HG03066 (cell line): ENCODE measurements around the gene ARID1B.
A peak's percentile ranks its signal among the peaks of the same experiment; 100 is the strongest.

Experiments
- ATAC-seq: cut with Tn5 transposase; IDR thresholded peaks from one replicate; pipeline ENCODE4 v1.9.1; 2021; ENCODE audit warnings: low read depth; ENCODE audit not compliant: unreplicated experiment

The ARID1B gene

DNA sequence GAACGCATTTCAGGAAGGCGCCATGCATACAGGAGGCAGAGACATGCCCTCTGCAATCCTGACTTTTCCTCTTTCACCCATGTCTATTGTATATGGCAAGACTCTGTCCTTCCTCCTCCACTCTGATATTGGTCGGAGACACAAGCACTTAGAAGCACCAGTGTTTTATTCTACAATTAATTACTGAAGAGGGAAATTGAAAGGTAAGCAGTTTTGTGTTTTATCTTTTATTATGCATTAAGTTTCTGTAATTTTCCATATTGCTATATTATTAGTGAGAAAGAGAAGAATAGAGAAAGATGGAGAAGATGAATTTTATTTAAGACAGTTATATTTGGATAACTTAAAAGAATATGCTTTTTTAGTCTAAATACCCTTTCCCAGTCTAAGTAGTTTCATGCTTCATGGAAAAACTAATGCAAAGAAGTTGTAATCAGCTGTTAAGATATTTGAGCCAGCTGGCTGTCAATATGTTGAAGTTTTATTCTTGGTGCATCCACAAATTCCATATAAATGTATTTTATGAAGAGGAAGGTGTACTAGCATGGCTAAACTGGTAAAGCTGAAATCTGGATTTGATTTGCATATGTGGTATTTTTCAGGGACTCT, 13.6 kb downstream of the ARID1B start:
- ATAC-seq: no peak

DNA sequence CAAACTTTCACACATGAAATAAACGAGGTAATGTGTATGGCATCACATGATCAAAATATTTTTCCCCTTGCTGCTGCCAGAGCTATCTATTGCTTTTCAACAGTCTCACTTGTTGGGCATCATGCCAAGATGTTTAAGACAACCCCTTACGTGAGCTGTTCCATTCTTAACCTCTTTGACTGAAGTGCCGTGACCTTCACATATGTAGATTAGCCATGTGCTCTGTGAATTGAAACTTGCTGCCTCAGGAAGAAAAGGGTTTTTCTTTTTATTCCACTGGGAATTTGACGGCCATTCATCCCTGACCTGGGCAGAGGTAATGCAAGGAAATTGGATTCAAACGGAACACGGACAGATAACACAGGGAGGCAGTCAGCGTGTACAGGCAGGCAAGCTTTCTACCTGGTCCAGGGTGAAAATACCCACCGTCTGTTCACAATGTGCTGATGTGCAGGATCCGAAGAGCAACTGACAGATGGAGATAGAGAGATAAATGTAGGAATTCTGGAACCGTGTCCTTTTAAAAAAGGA, 14.2 kb downstream of the ARID1B start:
- ATAC-seq: peak; percentile 56

GRCh38 chr6:156793200-156793599, 16.0 kb downstream of the ARID1B start:
- no peak for ATAC-seq

DNA sequence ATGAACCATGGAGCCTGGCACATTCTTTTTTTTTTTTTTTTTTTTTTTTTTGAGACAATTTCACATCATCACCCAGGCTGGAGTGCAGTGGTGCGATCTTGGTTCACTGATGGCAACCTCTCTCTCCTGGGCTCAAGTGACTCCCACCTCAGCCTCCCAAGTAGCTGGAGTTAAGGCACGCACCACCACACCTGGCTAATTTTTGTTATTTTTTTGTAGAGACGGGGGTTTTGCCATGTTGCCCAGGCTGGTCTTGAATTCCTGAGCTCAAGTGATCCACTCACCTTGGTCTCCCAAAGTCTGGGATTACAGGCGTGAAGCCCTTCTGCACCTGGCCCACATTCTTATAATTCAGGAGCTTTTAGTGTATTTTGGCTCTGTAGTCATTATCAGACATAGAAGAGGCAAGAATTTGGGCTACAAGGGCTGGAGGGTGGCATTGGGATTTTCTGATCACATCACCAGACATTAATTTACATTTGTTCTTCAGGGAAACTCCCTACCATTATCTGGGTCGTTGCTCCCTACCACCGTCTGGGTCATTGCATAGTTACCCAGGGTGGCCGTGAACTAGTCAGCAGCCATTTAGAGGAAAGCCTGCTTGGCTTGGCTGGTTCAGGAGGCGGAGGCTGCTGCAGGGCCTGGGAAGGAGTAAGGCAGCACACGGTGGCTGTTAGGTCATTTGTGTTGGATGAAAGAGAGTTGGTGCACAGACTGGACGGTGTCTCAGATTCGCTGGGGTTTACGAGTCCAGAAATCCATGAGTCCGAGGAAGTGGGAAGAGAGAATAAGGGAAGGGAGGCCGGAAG, 17.6 kb downstream of the ARID1B start:
- no peak for ATAC-seq

DNA sequence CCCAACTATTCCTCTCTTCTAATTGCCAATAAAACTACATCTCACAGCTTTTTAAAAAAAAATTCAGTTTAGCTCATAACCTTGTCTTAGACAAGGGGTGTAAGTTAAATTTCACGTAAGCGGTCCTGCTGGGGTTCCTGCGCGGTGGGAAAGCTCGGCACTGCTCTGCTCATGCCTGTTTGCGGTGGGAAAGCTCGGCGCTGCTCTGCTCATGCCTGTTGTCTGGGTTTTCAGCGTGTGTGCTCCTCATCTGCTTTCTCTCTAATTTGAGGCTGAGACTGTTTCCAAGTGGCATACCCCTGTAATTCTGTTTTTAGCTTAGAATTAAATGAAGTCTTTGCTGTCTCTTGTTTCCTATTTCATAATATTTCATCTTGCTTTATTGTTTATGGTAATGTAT, 18.6 kb downstream of the ARID1B start:
- no peak for ATAC-seq

DNA sequence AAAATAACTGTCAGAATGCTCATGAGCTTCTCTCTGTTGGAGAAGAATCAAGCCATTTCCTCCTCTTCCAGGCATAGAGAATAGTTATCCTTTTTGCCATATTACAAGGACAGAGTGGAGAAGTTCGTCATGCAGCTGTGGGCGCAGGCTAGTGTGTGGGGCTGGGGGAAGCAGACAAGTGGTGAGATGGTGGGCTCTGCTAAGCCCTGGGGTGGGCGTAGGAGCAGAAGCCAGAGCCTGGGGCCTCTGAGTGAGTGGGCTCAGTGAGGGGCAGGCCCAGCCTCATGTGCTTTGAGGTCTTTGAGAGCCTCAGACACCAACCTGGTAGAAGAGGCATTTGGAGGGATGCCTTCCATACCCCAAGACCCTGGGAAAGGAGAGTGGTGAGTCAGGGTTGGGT, 19.4 kb downstream of the ARID1B start:
- no peak for ATAC-seq

- no peak for ATAC-seq
Measured at GRCh38 chr6:156797901-156798735, 20.9 kb downstream of the ARID1B start.

GRCh38 chr6:156801712-156802111, 24.5 kb downstream of the ARID1B start:
- no peak for ATAC-seq

GRCh38 chr6:156803353-156803752, 26.2 kb downstream of the ARID1B start:
- ATAC-seq: no peak

DNA sequence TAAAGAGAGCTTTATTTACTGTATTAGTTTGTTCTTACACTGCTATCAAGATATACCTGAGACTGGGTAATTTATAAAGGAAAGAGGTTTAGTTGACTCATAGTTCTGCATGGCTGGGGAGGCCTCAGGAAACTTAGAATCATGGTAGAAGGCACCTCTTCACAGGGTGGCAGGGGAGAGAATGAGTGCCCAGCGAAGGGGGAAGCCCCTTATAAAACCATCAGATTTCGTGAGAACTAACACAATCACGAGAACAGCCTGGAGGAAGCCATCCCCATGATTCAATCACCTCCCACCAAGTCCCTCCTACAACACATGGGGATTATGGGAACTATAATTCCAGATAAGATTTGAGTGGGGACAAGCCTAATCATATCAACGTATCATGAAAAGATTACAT, 27.2 kb downstream of the ARID1B start:
- ATAC-seq: no peak

- ATAC-seq: no peak
Measured at GRCh38 chr6:156806155-156806554, 29.0 kb downstream of the ARID1B start.

- no peak for ATAC-seq
Measured at GRCh38 chr6:156807028-156807427, 29.9 kb downstream of the ARID1B start.

DNA sequence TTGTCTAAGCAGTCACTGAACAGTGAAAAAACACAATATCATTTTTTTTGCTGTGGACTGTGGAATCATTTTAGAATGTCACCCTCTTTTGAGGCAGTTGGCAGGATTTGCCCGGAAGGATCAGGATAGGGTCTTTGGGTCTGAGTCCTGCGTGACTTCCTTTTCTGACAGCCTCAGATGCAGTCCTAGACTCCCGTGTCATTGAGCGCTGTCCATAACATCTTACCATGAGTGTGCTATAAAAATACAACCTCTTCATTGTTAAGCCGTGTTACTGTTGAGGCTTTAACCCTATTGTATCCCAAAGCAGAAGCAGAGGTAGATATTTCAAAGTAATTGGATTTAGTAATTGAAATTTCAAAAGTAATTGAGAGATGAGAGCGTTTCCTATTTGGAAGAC, 30.6 kb downstream of the ARID1B start:
- ATAC-seq: no peak

- ATAC-seq: no peak
Measured at GRCh38 chr6:156808287-156808686, 31.1 kb downstream of the ARID1B start.

- ATAC-seq: peak; percentile 91
Measured at GRCh38 chr6:156809034-156809433, 31.9 kb downstream of the ARID1B start.

GRCh38 chr6:156809446-156810178, 32.4 kb downstream of the ARID1B start:
- ATAC-seq: no peak

GRCh38 chr6:156814036-156814581, 36.9 kb downstream of the ARID1B start:
- ATAC-seq: no peak

DNA sequence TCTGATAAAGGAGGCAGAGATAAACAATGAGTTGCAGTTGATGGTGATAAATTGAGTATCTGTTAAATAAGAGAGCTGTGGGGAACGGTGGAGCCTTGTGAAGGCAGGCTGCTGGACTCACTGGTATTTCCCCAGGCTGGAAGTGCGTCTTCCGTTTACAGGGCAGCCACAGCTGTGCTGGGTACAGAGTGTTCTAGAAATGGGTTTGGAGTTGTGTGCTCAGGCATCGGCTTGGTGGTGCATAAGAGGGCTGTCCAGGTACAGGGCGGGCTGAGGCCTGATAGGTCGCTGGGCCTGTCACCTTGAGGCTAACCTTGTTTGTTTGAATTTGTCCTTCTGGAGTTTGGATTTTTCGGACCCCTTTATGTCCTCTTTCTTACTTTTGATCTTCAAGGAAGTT, 39.3 kb downstream of the ARID1B start:
- no peak for ATAC-seq

GRCh38 chr6:156820089-156820798, 43.1 kb downstream of the ARID1B start:
- ATAC-seq: no peak

- ATAC-seq: peak; percentile 42
Measured at GRCh38 chr6:156821707-156822106, 44.5 kb downstream of the ARID1B start.
